Measurements from ENCODE around the gene ARVCF.

Gene ARVCF

DNA sequence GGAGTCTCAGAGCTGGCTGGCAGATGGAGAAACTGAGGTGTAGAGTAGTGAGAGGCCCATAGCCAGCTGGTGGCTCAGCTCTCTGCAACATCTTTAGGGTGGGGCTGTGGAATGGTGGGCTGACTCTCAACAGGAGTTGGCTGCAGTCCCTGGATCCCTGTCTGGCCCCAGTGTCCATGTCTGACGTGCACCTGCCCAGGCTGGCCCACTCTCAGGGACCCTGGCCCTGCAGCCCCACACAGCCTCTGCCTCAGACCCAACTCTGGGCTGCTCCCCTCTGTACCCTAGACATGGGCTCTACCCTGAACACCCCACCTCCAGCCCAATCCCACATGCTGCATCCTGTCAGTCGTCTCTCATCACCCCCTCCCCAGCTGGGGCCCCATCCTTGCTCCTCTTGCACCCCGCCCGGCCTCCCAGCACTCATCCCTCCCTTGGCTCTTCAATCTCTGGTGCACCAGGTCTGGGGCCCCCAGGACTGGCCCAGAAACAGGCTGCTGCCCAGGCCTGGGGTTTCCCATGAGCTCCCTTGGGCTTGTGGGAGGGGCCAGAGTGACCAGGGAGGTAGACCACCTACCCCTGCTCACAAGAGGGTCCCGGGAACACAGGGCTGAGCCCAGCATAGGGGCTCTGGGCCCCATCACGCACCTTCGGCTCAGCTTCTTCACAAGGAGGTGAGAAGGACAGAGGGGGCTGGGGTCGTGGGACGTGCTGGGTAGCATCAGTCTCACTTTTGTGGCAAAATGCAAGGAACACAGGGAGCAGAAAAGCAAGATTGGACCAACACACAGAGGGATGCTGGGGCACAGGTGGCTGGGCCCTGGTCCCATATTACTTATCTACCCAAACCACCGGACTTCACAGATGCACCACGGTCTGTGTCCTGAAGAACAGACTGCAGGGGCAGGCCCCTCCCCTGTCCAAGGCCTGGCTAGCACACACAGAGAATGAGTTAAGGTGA, 31.5 kb downstream of the ARVCF start:
- no peak for DNase-seq

DNA sequence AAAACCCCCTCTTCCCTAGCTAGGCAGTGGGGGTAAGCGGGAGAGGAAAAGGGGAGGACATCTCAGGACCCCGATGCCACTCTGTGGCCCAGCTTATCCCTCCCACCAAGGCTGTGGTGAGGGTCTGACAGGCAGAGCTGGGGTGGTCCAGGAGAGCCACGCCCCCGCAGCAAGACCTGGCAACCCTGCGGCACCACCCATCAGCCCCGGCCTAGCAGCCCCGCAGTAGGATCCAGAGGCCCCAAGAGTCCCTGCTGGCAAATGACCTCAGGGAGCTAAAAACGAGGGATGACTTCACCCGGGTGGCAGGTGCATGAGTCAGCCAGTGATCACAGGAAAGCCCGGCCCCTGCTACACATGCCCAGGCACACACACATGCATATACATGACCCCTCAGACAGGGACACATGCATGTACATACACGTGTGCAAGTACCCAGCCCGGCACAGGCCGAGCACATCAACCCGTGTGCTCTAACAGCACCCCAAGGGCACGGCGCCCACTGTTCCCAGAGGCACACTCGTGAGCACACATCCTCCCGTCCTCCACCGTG, 32.3 kb downstream of the ARVCF start:
- no peak for DNase-seq

DNA sequence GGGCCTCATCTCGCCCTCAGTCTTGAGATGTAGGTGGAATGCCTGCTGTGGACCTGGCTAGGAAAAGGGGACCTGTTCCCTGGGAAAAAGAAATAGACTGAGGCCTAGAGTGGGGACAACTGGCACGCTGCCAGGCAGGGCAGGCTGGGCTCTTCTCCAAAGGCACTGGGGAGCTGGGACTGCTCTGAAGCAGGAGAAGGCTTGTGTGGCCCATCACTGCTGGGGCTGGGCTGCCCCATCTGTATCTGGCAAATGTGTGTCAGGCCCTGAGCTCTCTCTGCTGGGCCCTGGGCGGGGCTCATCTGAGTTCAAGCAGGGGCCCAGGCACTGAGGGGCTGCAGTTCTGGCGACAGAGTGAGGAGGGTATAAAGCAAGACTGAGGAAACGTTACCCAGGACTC, 32.9 kb downstream of the ARVCF start:
- no peak for DNase-seq

DNA sequence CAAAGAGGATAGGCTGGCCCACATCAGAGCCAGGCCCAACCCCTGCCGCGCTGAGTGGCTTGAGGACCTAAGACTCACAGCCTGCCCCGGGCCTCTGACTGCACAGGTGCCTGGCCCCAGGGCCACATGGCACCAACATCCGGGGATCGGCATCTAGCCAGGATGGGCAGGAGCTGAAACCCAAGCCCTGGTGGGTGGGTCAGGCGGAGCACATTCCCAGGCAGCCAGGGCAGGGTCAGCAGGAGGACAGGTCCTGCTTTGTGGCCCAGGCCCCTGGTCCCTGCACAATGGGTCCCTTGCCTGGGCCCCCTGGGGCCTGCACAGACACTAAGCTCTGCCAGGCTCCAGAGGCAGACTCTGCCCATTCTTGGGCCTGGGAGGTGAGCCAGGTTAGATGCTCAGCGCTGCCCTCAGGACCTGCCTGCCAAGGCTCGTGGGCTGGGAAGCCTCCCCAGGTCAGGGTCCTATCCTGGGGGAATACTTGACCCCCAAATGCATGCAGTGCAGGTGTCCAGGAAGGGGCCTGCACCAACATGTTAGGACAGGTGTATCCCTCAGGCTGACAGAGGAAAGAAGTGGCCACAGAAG, 33.5 kb downstream of the ARVCF start:
- DNase-seq, result no peak

DNA sequence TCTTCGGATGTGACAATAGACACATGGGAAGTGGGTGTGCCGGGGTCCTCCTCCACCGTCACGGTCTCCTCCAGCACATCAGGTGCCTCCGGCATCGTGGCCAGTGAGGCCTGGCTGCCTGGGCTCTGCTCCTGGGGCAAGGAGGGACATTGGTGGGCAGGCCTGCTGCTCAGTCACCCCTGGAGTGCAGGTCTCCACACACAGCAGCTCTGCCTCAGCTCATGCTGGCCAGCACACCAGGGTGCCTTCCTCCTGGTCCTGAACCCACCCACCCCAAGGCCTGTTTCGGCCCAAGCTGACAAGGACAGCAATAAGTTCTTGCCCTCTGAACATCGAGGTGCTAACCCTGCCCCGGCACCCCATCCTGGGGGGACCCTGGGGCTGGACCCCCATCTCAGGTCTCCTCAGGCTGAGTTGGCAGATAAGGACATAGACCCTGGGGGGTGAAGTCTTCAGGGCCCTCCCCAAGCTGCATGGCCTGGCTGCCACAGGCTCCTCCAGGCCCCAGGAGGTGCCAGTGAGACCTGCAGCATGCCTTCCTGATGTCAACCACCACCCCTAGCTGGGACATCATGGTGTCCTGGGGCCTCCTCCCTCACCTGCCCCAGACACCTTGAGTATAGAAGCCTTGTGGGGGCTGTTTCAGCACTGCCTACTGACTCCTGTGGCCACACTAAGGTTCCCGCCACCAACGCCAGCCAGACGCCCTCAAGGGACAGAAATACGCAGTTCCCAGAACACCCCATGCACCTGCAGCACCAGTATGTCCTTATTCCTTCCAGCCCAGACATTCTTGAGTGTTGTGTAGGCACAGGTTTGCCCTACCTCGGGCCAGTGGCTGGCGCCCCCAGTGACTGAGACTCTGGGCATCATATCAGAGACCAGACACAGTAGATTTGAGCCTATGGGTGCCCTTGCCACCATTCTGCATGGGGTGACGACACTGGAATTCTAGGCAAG, 34.4 kb downstream of the ARVCF start:
- no peak for DNase-seq

DNA sequence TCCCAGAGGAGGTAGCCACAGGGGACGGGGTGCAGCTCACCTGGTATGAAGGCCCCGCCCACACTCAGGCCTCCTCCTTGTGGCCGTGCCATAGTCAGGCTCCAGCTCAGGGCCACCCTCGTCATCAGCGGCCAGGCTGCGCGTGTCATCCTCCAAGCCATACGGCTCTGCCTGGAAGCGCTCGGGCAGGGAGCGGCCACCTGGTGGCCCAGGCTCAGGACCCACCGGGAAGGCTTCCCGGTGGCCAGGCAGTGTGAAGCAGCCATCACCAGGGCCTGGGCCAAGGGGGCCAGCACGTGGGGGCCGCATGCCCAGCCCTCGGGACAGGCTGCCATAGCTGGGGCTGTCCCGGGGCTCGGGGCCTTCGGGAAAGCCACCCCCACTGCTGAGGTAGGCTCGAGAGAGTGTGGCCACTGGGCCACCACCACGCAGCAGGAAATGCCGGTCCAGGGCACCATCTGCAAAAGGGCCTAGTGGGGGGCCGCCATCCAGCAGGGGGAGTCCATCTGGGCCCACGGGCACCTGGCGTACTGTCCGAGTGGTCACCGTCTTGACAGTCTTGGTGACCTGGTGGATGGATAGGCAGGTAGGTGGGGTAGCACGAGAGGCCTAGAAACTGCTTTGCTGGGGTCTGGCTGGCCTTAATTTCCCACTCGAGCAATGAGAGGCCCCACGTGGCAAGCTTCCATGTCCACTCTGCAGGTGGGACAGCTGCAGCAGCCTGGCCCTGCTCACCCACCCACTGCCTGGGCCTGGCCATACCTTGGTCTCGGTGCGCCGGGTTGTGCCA, 35.3 kb downstream of the ARVCF start:
- no peak for DNase-seq

DNA sequence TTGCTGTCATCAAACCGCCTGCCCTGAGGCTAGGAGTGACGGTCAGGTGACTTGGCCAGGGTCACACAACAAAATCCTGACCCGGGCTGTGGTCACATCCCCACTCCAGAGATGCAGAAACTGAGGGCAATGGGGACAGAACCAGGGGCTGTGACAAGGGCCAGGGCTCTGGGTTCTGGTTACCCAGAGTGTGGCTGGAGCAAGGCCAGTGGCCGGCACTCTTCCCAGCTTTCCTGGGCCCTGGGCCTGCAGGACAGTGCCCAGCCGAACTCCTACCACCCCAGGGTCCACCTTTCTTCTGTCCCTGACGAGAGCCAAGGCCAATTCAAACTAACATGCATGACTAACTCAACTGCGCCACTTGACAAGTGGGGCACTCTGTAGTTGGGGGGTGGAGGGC, 35.9 kb downstream of the ARVCF start:
- DNase-seq, result no peak

DNA sequence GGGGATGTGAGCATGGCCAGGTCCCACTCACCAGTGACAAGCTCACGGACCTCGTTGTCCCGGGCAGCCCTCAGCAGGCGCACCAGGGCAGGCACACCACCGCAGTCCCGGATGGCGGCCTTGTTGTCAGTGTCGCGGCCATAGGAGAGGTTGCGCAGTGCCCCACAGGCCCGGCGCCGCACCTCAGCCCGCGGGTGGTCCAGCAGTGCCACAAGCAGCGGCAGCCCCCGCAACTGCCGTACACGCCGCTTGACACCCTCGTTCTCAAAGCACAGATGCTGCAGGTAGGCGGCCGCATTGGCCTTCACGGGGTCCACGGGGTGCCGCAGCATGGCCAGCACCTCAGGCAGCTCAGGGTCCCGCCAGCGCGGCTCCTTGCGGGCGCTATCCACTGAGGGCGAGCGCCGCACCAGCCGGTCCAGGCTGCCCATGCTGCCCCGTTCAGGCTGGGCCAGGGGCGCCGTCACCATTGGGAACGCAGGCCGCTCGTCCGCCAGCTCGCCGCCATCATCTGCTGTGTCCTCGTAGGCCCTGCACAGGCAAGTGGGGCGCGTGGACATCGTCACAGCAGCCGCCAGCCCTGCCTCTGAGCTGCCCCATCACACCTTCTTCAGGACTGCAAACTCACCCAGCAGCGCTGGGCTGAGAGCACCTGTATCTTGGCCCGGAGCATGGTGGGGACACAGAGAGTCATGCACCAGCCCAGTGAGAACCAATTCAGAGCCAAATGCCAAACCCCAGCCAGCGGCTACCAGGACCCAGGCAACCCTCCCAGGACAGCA, 36.7 kb downstream of the ARVCF start:
- no peak for DNase-seq

DNA sequence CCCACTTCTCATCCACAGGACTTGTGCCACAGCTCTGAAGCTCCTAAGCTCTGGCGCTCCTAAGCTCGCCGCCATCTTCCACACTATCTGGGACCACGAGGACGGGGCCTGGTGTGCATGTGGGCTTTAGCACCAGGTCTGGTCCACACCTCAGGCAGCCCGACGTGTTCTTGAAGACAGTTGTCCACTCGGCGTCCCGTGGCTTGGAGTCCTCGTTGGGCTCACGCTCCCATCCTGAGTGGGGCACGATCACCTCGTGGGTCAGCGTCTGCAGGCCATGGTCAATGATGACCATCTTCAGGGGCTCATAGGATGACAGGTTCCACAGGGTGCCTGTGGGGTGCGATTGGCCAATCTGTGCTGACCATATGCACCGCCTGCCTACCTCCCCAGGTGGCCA, 37.9 kb downstream of the ARVCF start:
- DNase-seq, result no peak

DNA sequence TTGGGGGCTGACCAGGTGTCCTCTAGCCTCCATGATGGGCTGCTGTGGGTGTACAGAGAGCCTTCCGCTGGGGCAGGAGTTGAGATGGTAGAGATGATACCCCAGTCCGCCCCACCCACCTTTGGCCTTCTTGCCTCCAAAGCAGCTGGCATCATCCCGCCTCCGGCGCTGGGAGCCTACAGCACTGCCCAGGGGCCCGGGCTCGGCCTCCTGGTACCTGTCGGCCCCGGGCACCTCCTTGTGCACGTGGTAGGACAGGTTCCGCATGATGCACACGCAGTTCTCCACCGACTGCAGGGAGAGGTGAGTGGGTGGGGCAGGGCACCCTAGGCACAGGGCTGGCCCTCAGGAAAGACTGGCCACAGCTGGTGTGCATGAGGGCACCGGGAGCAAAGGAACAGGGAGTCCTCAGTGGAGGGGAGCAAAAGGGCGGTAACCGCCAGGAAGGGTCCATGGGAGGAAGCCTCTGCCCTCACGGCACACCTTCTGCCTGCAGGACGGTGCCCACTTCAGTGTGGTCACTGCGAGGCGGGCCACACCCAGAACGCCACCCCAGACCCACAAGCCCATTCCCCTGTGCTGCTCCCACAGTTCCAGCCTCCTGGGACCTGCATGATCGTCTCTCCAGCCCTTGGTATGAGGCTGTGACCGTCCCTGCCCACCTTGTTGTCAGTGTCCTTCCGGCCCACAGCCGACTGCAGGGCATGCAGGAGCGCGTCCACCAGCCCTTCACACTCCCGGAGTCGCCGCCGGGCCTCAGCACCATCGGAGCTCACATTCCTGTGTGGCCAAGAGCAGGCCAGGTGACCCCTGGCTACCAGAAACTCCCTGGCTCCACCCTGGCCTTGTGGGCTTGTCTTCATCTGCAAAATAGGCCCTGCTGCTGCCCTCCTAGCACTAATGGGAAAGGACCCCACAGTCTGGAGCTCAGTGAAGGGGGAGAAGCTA, 39.1 kb downstream of the ARVCF start:
- DNase-seq, result no peak

DNA sequence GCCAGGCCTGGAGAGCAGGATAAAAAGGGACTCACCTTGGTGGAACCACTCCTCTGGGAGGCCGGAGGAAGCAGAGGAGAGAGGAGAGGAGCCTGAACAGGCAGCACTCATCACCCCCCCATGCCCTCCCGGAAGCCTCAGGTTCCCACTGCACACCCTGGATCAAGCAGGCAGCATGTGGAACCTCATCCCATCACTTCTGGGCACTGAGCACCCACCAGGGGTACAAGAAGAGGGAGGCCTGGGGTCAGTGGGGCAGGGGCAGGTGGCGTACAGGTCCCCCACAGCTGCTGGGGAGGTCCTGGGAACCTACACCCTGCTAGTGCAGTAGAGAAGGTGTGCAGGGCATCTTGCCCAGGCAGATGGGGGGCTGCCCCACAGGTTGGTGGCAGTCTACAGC, 40.0 kb downstream of the ARVCF start:
- DNase-seq, result no peak

DNA sequence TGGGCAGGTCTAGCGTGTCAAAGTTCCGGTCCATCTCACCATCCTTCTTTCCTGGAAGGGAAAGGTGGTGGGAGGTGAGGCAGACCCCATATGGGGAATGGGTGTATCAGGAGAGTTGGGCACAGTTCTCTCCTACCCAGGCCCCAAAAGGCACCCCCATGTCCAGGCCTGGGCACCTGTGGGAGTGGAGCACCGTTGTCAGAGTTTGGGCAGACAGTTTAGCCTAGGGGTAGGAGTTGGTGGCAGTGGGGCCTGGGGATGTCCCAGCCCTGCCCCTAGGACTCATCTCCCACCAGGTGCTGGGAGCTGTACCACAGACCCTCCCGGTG, 41.0 kb downstream of the ARVCF start:
- no peak for DNase-seq

DNA sequence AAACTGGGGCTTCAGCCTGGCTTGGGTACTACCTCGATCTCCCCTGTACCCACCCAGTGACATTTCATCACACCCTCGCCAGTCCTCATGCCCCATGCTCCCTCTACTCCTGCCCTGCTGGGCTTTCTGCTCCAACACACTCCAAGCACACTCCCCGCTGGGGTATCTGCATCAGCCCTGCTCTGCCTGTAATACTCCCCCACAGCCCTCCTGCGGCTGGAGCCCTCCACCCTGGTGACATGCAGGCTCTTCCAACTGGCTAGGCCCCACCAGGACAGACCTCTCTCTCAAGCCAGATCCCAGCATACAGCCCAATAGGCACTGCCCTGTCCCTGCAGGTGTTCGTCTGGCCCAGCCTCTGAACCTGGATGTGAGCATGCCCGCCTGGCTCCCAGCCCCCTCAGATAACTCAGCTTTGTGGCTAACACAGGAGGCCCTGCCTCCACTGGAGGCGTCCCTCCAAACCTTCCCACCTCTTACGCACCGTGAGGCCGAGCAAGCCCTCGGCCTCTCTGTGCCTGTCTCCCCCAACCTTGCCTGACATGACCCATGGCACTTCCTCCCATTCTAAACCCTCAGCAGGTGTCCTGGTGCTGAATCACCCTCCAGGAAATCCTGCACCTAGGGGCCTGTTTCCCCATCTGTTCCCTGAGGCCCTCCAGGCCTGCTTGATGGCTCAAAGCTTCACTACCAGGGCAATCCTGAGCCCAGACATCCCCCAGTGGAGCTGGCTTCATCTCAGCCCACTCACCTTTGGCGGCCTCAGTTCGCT, 41.5 kb downstream of the ARVCF start:
- DNase-seq, result no peak

DNA sequence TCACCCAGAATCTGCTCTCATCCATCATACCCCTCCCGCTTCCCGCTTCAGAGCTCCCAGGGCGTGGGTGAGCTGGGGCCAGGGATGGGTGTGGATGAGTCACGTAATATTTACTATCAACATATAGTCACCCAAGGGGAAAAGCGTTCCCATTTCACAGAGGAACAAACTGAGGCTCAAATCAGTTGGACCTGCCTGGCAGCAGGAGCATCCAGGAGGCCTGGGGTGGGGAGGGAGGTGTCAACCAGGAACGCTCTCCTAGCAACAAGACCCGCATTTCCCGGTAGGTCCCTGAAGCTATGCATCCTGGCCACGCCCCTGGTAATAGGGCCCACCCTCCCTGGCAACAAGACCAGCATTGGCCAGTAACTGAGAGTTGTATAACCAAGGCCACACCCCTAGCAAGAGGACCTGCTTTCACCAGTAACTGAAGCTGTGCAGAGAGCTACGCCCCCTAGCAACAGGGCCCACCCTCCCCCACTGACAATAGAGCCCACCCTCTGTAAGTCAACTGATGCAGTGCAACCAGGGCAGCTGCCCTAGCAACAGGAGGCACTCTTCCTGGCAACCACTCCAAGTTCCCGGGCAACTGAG, 42.3 kb downstream of the ARVCF start:
- peak; percentile 93 for DNase-seq

DNA sequence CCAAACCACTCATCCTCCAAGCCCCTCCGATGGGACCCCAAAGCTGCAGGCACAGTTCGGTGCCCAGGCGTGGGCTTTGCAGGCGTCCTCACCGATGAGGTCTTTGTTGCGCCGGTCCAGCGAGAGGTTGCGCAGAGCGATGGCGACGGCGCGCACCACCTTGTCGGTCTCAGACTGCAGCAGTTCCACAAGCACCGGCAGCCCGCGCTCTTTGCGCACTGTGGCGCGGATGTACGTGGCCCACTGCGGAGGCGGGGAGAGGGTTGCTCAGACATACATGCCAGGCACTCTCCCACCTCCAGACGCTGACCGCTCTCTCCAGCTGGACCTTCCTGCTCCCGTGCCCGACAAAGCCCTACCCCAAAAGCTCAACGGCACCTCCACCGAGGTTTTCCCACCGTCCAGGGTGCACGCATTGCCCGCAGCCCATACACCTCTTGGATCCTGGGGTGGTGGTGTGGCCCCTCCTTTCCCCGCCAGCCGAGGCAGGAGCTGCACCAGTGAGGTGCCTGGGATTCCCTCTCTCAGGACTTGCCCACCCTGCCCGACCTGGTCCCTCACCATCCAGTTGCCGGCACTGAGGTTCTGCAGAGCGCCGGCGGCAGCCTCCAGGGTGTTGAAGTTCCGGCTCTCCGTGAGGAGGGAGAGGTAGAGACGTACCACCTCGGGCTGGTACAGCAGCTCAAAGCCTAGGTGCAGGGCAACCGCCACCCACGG, 42.9 kb downstream of the ARVCF start:
- no peak for DNase-seq

DNA sequence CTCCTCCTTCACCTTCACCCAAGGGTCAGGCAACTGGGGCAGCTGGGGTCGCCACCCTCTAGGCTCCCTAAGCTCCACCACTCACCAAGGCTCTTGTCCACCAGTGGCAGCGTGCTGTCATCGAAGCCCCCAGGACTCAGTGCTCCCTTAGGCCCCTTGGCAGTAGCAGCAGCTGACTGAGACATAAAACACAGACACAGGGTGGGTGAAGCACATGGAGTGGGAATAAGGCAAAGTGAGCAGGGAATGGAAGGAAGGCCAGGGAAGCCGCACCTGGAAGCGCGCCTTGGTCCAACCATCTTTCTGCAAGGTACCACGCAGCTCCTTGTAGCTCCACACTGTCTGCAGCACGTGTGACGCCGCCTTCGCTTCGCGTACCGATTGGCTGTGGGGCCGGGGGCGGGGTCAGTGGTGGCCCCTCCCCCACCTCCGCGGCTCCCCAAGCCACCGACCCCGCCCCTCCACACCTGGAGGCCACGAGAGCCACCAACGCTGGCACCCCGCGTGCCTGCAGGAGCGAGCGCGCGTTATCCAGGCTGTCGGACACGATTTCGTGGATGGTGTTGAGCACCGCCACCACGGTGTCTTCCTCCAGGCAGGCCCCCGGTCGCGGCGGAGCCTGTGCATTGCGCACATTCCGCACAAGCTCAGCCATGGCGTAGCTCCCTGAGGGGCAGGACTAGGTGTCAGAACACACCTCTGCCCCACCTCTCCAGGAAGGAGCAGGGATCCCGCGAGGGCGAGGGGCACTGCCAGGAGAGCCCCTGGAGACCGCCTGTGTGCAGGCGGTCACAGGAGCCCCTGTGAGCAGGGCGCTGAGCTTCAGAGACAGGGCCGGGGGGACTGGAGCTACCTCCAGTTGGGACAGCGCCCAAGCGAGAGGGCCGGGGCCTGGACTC, 43.7 kb downstream of the ARVCF start:
- DNase-seq, result no peak

DNA sequence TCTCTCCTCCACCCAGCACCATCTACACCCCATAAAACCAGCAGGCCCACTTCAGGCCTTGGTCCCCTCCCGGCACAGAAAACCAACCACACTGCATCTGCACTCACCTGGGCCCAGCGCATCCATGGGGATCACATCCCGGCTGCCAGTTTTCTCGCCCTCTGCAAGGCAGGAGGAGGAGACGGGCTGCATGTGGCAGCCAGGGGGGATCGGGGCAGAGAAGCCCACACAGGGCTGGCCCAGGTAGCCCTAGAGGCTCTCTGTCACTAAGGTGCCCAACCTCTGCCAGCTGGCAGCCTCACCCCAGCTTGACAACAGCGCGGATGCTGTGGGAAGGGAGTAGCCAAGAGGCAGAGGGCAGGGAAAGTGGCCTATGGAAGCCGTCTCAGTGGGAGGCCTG, 44.4 kb downstream of the ARVCF start:
- DNase-seq, result no peak
